Ascending aorta (tissue), 2 donors: Measurements from ENCODE around the gene CDK5R1. TPM values are rescaled to one million over a fixed set of nuclear protein-coding genes. Genes with fewer than 3 reads are reported as not detected.

Source experiments
- DNase-seq, 2 donors: peaks; one replicate each; pipeline ENCODE4 v3.0.0-alpha.2; 2019; ENCODE audit warnings: low spot score in 2 of 2
- H3K27ac ChIP-seq, 2 donors: fragments of 200-600 bp; sonication (generic); one replicate each; pipeline ENCODE4 v1.5.1; 2016 to 2017; ENCODE audit warnings: mild to moderate bottlenecking in 1 of 2
- H3K27me3 ChIP-seq: fragments of 200-600 bp; sonication (generic); one replicate; pipeline ENCODE4 v1.5.1; 2017
- H3K36me3 ChIP-seq, 2 donors: fragments of 200-600 bp; sonication (generic); one replicate each; pipeline ENCODE4 v1.5.1; 2016
- H3K4me1 ChIP-seq, 2 donors: fragments of 200-600 bp; sonication (generic); one replicate each; pipeline ENCODE4 v1.5.1; 2016 to 2017; ENCODE audit warnings: mild to moderate bottlenecking in 1 of 2
- H3K4me3 ChIP-seq, 2 donors: fragments of 200-600 bp; sonication (generic); one replicate each; pipeline ENCODE4 v1.5.1; 2016 to 2017; ENCODE audit warnings: mild to moderate bottlenecking in 1 of 2
- H3K9me3 ChIP-seq, 2 donors: fragments of 200-600 bp; sonication (generic); one replicate each; pipeline ENCODE4 v1.5.1; 2016
- CTCF ChIP-seq, 3 experiments: fragments of 200-600 bp in 2 of 3; fragments of 450-650 bp in 1 of 3; sonication (generic) in 2 of 3; IDR thresholded peaks; one replicate each; pipeline ENCODE4 v1.5.1; 2016 to 2019; ENCODE audit warnings: antibody characterized with exemption in 3 of 3, mild to moderate bottlenecking in 1 of 3, moderate library complexity in 1 of 3
- intact Hi-C: fragments of 100-400 bp; cut with DNase I; formaldehyde crosslinking; loops from one replicate; pipeline ENCODE4 v1.15.1; 2023
- total RNA-seq: library from RNA; depleted of rRNA; stranded (reverse); fragments of >200 nt; gene quantifications from one replicate; pipeline ENCODE4 v1.1.0, GENCODE V29; 2016

CDK5R1 gene
- total RNA-seq, 1 donor from 2014 or later: not detected

GRCh38 chr17:32518646-32519227 lies 31.9 kb downstream of the CDK5R1 start:
- peaks cover 0 to 15% of the 10 kb centered on the region in 2 donors for H3K4me1 ChIP-seq
- H3K4me3 ChIP-seq: peak overlapping the region; percentile 59 to 60
- no peaks in the 10 kb centered on the region for H3K36me3 ChIP-seq
- intact Hi-C loops: no loop called here
- no peak for TF ChIP-seq CTCF (IDR thresholded peaks at IDR 0.05)
- no peaks in the 10 kb centered on the region for H3K27me3 ChIP-seq
- DNase-seq: no peak
- H3K27ac ChIP-seq: peak overlapping the region in 1 of 2 donors; percentile 1
- H3K9me3 ChIP-seq: no peaks in the 10 kb centered on the region

GRCh38 chr17:32519228-32520103 lies 32.7 kb downstream of the CDK5R1 start:
- no peaks in the 10 kb centered on the region for H3K36me3 ChIP-seq
- H3K4me3 ChIP-seq: peak overlapping the region; percentile 59 to 60
- no peak for DNase-seq
- no peaks in the 10 kb centered on the region for H3K9me3 ChIP-seq
- H3K27ac ChIP-seq: peak overlapping the region in 1 of 2 donors; percentile 1
- H3K27me3 ChIP-seq: no peaks in the 10 kb centered on the region
- TF ChIP-seq CTCF (IDR thresholded peaks at IDR 0.05): no peak
- intact Hi-C loops: no loop called here
- H3K4me1 ChIP-seq: peaks cover 0 to 15% of the 10 kb centered on the region in 2 donors

GRCh38 chr17:32520104-32520701 lies 33.4 kb downstream of the CDK5R1 start:
- no peak for TF ChIP-seq CTCF (IDR thresholded peaks at IDR 0.05)
- Histone ChIP-seq H3K36me3 (no peaks in the 10 kb centered on the region), H3K4me3 (peak overlapping the region; percentile 59 to 60), H3K4me1 (peaks cover 0 to 15% of the 10 kb centered on the region in 2 donors), H3K27ac (no peak overlapping the region), H3K27me3 (no peaks in the 10 kb centered on the region), H3K9me3 (no peaks in the 10 kb centered on the region)
- no peak for DNase-seq
- intact Hi-C loops: no loop called here

- H3K9me3 ChIP-seq: no peaks in the 10 kb centered on the region
- H3K27ac ChIP-seq: no peak overlapping the region
- intact Hi-C loops: no loop called here
- no peaks in the 10 kb centered on the region for H3K27me3 ChIP-seq
- peaks cover 0 to 15% of the 10 kb centered on the region in 2 donors for H3K4me1 ChIP-seq
- no peaks in the 10 kb centered on the region for H3K36me3 ChIP-seq
- H3K4me3 ChIP-seq: no peak overlapping the region
- TF ChIP-seq CTCF (IDR thresholded peaks at IDR 0.05): no peak
- no peak for DNase-seq
Observed at GRCh38 chr17:32520737-32521404, 34.1 kb downstream of the CDK5R1 start.

GRCh38 chr17:32523017-32523680 lies 36.4 kb downstream of the CDK5R1 start:
- H3K4me1 ChIP-seq: peaks cover 0 to 15% of the 10 kb centered on the region in 2 donors
- no peak for TF ChIP-seq CTCF (IDR thresholded peaks at IDR 0.05)
- peaks cover 3 to 4% of the 10 kb centered on the region in 2 donors for H3K36me3 ChIP-seq
- DNase-seq: no peak
- no peaks in the 10 kb centered on the region for H3K9me3 ChIP-seq
- no peak overlapping the region for H3K27ac ChIP-seq
- no peak overlapping the region for H3K4me3 ChIP-seq
- intact Hi-C loops: no loop called here
- no peaks in the 10 kb centered on the region for H3K27me3 ChIP-seq
